K562 (cell line): ENCODE data around the gene HNRNPM. TPM values are rescaled to one million over a fixed set of nuclear protein-coding genes. Genes with fewer than 3 reads are reported as not detected.

ENCODE experiments used
- ARNT ChIP-seq, 2 experiments: fragments of 450-650 bp; IDR thresholded peaks; 2 replicates each; pipeline ENCODE4 v1.6.1; 2016; ENCODE audit warnings: mild to moderate bottlenecking in 1 of 2
- BCOR ChIP-seq: fragments of 450-650 bp; IDR thresholded peaks from 2 replicates; pipeline ENCODE4 v1.6.1; 2016
- CHD4 ChIP-seq: fragments of 200-600 bp; sonication (generic); IDR thresholded peaks from 3 replicates; pipeline ENCODE4 v1.6.1; 2012; ENCODE audit warnings: low read depth, mild to moderate bottlenecking, mixed read lengths, low read length, inconsistent platforms; ENCODE audit not compliant: insufficient read depth, insufficient replicate concordance, poor library complexity, severe bottlenecking
- CREB1 ChIP-seq, 2 experiments: sonication (generic) in 1 of 2; formaldehyde crosslinking in 1 of 2; IDR thresholded peaks; 2 replicates each; pipeline versions ENCODE4 v1.6.1 to v1.8.0; 2012 to 2022; ENCODE audit warnings: inconsistent platforms in 1 of 2, mild to moderate bottlenecking in 1 of 2, missing genetic modification reagents in 1 of 2, moderate library complexity in 1 of 2
- CREM ChIP-seq: IDR thresholded peaks from 2 replicates; pipeline ENCODE4 v1.6.1; 2014; ENCODE audit warnings: antibody characterized with exemption, low read depth
- DPF2 ChIP-seq: fragments of 450-650 bp; IDR thresholded peaks from 2 replicates; pipeline ENCODE4 v1.6.1; 2016
- ELF1 ChIP-seq: fragments of 200-800 bp; sonication (Bioruptor generic); IDR thresholded peaks from 2 replicates; pipeline ENCODE4 v1.6.1; 2016; ENCODE audit warnings: missing genetic modification characterization, missing compliant biosample characterization
- FOSL1 ChIP-seq: fragments of 200-800 bp; sonication (Bioruptor generic); conservative IDR thresholded peaks from 2 replicates; pipeline ENCODE4 v1.6.1; 2016; ENCODE audit warnings: missing genetic modification characterization, missing compliant biosample characterization
- FUS ChIP-seq: fragments of 200-400 bp; formaldehyde crosslinking; optimal IDR thresholded peaks from 2 replicates; pipeline ENCODE3; 2017; ENCODE audit warnings: low read depth, low read length
- JUN ChIP-seq, 2 experiments: sonication (generic) in 1 of 2; formaldehyde crosslinking in 1 of 2; IDR thresholded peaks; 2 replicates each; pipeline versions ENCODE4 v1.6.1 to v1.8.0; 2012 to 2022; ENCODE audit warnings: borderline replicate concordance in 2 of 2, mild to moderate bottlenecking in 2 of 2, improper control_type of control experiment in 1 of 2, low read depth in 1 of 2, low read length in 1 of 2, missing genetic modification reagents in 1 of 2
- KDM4B ChIP-seq, 2 experiments: fragments of 450-650 bp in 1 of 2; sonication (generic) in 1 of 2; IDR thresholded peaks; 2 replicates each; pipeline ENCODE4 v1.6.1; 2016 to 2017; ENCODE audit warnings: borderline replicate concordance in 2 of 2, antibody characterized with exemption in 1 of 2, low read depth in 1 of 2, mild to moderate bottlenecking in 1 of 2
- SP1 ChIP-seq: sonication (generic); formaldehyde crosslinking; IDR thresholded peaks from 2 replicates; pipeline ENCODE4 v1.8.1; 2022; ENCODE audit warnings: mild to moderate bottlenecking, missing genetic modification reagents
- SPI1 ChIP-seq: IDR thresholded peaks from 2 replicates; pipeline ENCODE4 v1.6.1; 2011; ENCODE audit warnings: low read depth, low read length, control low read depth, borderline replicate concordance
- TAF9B ChIP-seq: fragments of 450-650 bp; IDR thresholded peaks from 2 replicates; pipeline ENCODE4 v1.6.1; 2018; ENCODE audit warnings: mild to moderate bottlenecking; ENCODE audit not compliant: partially characterized antibody
- ZBTB7A ChIP-seq: IDR thresholded peaks from 2 replicates; pipeline ENCODE4 v1.6.1; 2011; ENCODE audit warnings: low read depth, mild to moderate bottlenecking, low read length, moderate library complexity, borderline replicate concordance; ENCODE audit not compliant: control insufficient read depth
- ZNF146 ChIP-seq: IDR thresholded peaks from one replicate; pipeline ENCODE4 v1.6.1; 2018; ENCODE audit warnings: missing compliant biosample characterization; ENCODE audit not compliant: unreplicated experiment
- polyA plus RNA-seq, 8 experiments: library from polyadenylated mRNA; depleted of rRNA in 4 of 8; stranded (reverse) in 5 of 8; unstranded in 3 of 8; fragments of >200 nt; fragmentation: Nextera tagmentation in 2 of 8; fragmentation: Illumina TruSeq in 1 of 8; extraction: Ambion mirVana in 2 of 8; extraction: Trizol in 1 of 8; gene quantifications; 2 replicates each; pipeline versions ENCODE4 v1.2.1 to v1.2.3, GENCODE V29; 2011 to 2014; ENCODE audit warnings: inconsistent platforms in 1 of 8, missing spikeins in 1 of 8
- total RNA-seq, 7 experiments: library from RNA; depleted of rRNA in 6 of 7; stranded (reverse); fragments of >200 nt in 6 of 7; fragmentation: Illumina TruSeq in 2 of 7; extraction: Trizol in 2 of 7; gene quantifications; 2 replicates each; pipeline versions ENCODE4 v1.2.1 to v1.2.3, GENCODE V29; 2011 to 2021; ENCODE audit warnings: low replicate concordance in 1 of 7
- TF ChIP-seq, protein P1 (sequence below): fragments of 250-450 bp; sonication (Bioruptor Pico); IDR thresholded peaks from 2 replicates; pipeline ENCODE4 v1.5.0; 2021; ENCODE audit warnings: mild to moderate bottlenecking, borderline replicate concordance
- TF ChIP-seq, protein P2 (sequence below): fragments of 450-650 bp; IDR thresholded peaks from 2 replicates; pipeline ENCODE4 v1.6.1; 2016
- TF ChIP-seq, protein P3 (sequence below): fragments of 250-450 bp; sonication (Bioruptor Pico); IDR thresholded peaks from 2 replicates; pipeline ENCODE4 v1.8.0; 2021; ENCODE audit warnings: moderate library complexity, mild to moderate bottlenecking, inconsistent platforms

Gene HNRNPM
- total and polyA plus RNA-seq, 9 of the 15 experiments (the other 6 are each of a cell fraction or from before 2014, with no cell fraction given): 11.1 to 340 (median 195) TPM

DNA sequence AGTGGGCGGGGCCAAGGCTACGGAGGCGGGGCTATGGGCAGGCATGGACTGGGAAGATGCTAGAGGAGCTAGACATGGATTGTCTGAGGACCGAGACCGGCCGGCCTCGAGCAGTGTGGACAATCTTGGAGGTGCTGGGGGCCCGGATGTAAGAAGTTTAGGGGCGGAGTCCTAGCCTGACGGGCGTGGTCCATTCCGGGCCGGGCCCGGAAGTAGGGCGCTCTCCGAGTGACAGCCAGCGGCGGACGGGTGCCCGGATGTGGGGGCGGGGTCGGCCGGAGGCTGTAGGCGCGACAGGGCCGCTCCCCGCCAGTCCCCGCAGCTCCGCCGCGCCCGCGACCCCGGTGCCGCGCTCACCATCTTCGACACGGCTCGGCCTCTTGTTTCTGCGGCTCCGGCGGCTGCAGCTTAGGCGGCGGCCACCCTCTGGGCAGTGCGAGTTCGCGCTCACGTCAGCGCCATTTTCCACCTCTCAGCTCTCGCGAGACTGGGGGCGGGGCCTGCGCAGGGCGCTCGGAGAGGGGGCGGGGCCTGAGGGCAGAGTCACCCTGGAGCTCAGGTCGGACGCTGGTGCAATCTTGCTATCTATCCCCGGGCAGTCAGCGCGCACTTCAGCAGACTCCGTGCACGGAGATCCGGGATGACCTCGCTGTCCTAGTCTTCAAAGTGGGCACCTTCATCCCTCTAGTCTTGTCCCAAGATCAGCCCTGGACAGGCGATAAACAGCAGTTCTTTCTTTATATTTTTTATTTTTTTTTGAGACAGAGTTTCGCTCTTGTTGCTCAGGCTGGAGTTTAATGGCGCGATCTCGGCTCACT lies 69.1 kb downstream of the HNRNPM start, which contains the start of gene ZNF414 (continued):
- TF ChIP-seq, protein P1, sequence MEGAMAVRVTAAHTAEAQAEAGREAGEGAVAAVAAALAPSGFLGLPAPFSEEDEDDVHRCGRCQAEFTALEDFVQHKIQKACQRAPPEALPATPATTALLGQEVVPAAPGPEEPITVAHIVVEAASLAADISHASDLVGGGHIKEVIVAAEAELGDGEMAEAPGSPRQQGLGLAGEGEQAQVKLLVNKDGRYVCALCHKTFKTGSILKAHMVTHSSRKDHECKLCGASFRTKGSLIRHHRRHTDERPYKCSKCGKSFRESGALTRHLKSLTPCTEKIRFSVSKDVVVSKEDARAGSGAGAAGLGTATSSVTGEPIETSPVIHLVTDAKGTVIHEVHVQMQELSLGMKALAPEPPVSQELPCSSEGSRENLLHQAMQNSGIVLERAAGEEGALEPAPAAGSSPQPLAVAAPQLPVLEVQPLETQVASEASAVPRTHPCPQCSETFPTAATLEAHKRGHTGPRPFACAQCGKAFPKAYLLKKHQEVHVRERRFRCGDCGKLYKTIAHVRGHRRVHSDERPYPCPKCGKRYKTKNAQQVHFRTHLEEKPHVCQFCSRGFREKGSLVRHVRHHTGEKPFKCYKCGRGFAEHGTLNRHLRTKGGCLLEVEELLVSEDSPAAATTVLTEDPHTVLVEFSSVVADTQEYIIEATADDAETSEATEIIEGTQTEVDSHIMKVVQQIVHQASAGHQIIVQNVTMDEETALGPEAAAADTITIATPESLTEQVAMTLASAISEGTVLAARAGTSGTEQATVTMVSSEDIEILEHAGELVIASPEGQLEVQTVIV: no peak
- peak; percentile 23 for TF ChIP-seq CHD4
- peak; percentile 88 for TF ChIP-seq CREM
- TF ChIP-seq SP1 (CRISPR knock-in tag): peak; percentile 94
- TF ChIP-seq KDM4B (IDR thresholded peaks at IDR 0.05; ENCODE audit: borderline replicate concordance in 2 of 2, low read depth in 1 of 2): 0 out of 4 replicates have a peak, but pooled peaks of 1 of the 2 experiments have one; percentile 57
- TF ChIP-seq, protein P2, sequence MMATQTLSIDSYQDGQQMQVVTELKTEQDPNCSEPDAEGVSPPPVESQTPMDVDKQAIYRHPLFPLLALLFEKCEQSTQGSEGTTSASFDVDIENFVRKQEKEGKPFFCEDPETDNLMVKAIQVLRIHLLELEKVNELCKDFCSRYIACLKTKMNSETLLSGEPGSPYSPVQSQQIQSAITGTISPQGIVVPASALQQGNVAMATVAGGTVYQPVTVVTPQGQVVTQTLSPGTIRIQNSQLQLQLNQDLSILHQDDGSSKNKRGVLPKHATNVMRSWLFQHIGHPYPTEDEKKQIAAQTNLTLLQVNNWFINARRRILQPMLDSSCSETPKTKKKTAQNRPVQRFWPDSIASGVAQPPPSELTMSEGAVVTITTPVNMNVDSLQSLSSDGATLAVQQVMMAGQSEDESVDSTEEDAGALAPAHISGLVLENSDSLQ: peak; percentile 96
- no peak for TF ChIP-seq JUN (IDR thresholded peaks at IDR 0.05; ENCODE audit: borderline replicate concordance, low read depth, low read length)
- TF ChIP-seq JUN (CRISPR knock-in tag; IDR thresholded peaks at IDR 0.05; ENCODE audit: borderline replicate concordance): no peak
- peak; percentile 74 for TF ChIP-seq TAF9B
- TF ChIP-seq ARNT (IDR thresholded peaks at IDR 0.05): peak in 1 of 2 experiments; percentile 31; a peak in 2 of 4 replicates
- TF ChIP-seq, protein P3, sequence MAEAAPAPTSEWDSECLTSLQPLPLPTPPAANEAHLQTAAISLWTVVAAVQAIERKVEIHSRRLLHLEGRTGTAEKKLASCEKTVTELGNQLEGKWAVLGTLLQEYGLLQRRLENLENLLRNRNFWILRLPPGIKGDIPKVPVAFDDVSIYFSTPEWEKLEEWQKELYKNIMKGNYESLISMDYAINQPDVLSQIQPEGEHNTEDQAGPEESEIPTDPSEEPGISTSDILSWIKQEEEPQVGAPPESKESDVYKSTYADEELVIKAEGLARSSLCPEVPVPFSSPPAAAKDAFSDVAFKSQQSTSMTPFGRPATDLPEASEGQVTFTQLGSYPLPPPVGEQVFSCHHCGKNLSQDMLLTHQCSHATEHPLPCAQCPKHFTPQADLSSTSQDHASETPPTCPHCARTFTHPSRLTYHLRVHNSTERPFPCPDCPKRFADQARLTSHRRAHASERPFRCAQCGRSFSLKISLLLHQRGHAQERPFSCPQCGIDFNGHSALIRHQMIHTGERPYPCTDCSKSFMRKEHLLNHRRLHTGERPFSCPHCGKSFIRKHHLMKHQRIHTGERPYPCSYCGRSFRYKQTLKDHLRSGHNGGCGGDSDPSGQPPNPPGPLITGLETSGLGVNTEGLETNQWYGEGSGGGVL: no peak
- peak; percentile 85 for TF ChIP-seq CREB1 (IDR thresholded peaks at IDR 0.05)
- peak; percentile 86 for TF ChIP-seq CREB1 (CRISPR knock-in tag; IDR thresholded peaks at IDR 0.05)
- peak; percentile 36 for TF ChIP-seq FUS
- 0 out of 2 replicates have a peak, but pooled peaks have one; percentile 31 for TF ChIP-seq ZBTB7A
- peak; percentile 68; the same call in 1 of the 2 replicates for TF ChIP-seq BCOR
- TF ChIP-seq FOSL1 (tag): peak; percentile 45; the same call in 1 of the 2 replicates
- TF ChIP-seq DPF2: peak; percentile 82
- TF ChIP-seq SPI1: no peak
- TF ChIP-seq ZNF146 (CRISPR knock-in tag): no peak
- TF ChIP-seq ELF1 (tag): peak; percentile 95
